H7 (cell line): ENCODE measurements around the gene ZNF814. TPM values are rescaled to one million over a fixed set of nuclear protein-coding genes. Genes with fewer than 3 reads are reported as not detected.

Experiments
- total RNA-seq: library from RNA; depleted of rRNA; stranded (reverse); fragments of >200 nt; shearing (Covaris generic); gene quantifications from 2 replicates; pipeline ENCODE4 v1.2.3, GENCODE V29; 2014; rRNA removed

ZNF814 gene
- total RNA-seq, 1 experiment from 2014 or later = 16.8 TPM

Other genes with a start within 250 kb of the ZNF814 start
- not detected in 2 replicates for gene ZSCAN4, start 220.1 kb downstream of the ZNF814 start, total RNA-seq
- 19.9 and 28.2 TPM in 2 replicates for gene ZNF551, start 207.1 kb downstream of the ZNF814 start, total RNA-seq
- 3.9 and 9.1 TPM in 2 replicates for gene ZNF154, start 179.8 kb downstream of the ZNF814 start, total RNA-seq
- 7.7 and 9.9 TPM in 2 replicates for gene ZNF671, start 161.4 kb downstream of the ZNF814 start, total RNA-seq
- 20.4 and 21.5 TPM in 2 replicates for gene ZNF776, start 142.2 kb downstream of the ZNF814 start, total RNA-seq
- 13.4 and 15.4 TPM in 2 replicates for gene ZNF586, start 119.4 kb downstream of the ZNF814 start, total RNA-seq
- 6.6 and 9.3 TPM in 2 replicates for gene ZNF552, start 74.1 kb downstream of the ZNF814 start, total RNA-seq
- 24.4 and 27.9 TPM in 2 replicates for gene ZNF587B, start 58.7 kb downstream of the ZNF814 start, total RNA-seq
- gene ZNF587, start 39.2 kb downstream of the ZNF814 start, total RNA-seq = 19.0 and 19.7 TPM in 2 replicates
- gene ZNF417, start 27.6 kb upstream of the ZNF814 start, total RNA-seq = 8.1 and 10.6 TPM in 2 replicates
- 5.7 and 6.0 TPM in 2 replicates for gene ZNF418, start 46.4 kb upstream of the ZNF814 start, total RNA-seq
- 4.0 and 6.8 TPM in 2 replicates for gene ZNF256, start 58.7 kb upstream of the ZNF814 start, total RNA-seq
- 0.38 TPM in 1 of 2 replicates, not detected in the other for gene C19orf18, start 85.5 kb upstream of the ZNF814 start, total RNA-seq
- gene ZNF606, start 113.8 kb upstream of the ZNF814 start, total RNA-seq = 16.9 and 19.7 TPM in 2 replicates
- gene ZSCAN1, start 145.0 kb upstream of the ZNF814 start, total RNA-seq = not detected in 2 replicates
- 0.07 TPM in 1 of 2 replicates, not detected in the other for gene ZNF135, start 170.2 kb upstream of the ZNF814 start, total RNA-seq
- gene ZSCAN18, start 209.2 kb upstream of the ZNF814 start, total RNA-seq = 9.2 and 16.0 TPM in 2 replicates